Esophagus squamous epithelium (tissue), 5 donors: ENCODE results near the gene SHLD1. TPM values are rescaled to one million over a fixed set of nuclear protein-coding genes. Genes with fewer than 3 reads are reported as not detected.

ENCODE experiments used
- DNase-seq: peaks from one replicate; lab custom pipeline; 2025; lab: John Stamatoyannopoulos, UW
- H3K27ac ChIP-seq, 4 donors: fragments of 200-600 bp; sonication (generic); one replicate each; pipeline ENCODE4 v1.5.1; 2016 to 2019; ENCODE audit warnings: mild to moderate bottlenecking in 1 of 4
- H3K27me3 ChIP-seq, 4 donors: fragments of 200-600 bp; sonication (generic); 1 replicate in 3 of 4; 2 replicates in 1 of 4; pipeline versions ENCODE4 v1.5.1 to v1.6.0; 2017 to 2021; ENCODE audit warnings: antibody characterized with exemption in 1 of 4
- H3K36me3 ChIP-seq, 3 donors: fragments of 200-600 bp; sonication (generic); one replicate each; pipeline ENCODE4 v1.5.1; 2016 to 2019
- H3K4me1 ChIP-seq, 3 donors: fragments of 200-600 bp; sonication (generic); one replicate each; pipeline ENCODE4 v1.5.1; 2017 to 2019
- H3K4me3 ChIP-seq, 4 donors: fragments of 200-600 bp; sonication (generic); 1 replicate in 3 of 4; 2 replicates in 1 of 4; pipeline ENCODE4 v1.5.1; 2016 to 2019; ENCODE audit warnings: mild to moderate bottlenecking in 2 of 4, moderate library complexity in 1 of 4
- H3K9me3 ChIP-seq, 3 donors: fragments of 200-600 bp; sonication (generic); one replicate each; pipeline ENCODE4 v1.5.1; 2016 to 2019
- POLR2A ChIP-seq, 4 donors: fragments of 450-650 bp; IDR thresholded peaks; one replicate each; pipeline ENCODE4 v1.6.1; 2017; ENCODE audit warnings: antibody characterized with exemption in 4 of 4, mild to moderate bottlenecking in 4 of 4, moderate library complexity in 3 of 4
- WGBS, 2 donors: methylation state at CpG; one replicate each; pipeline ENCODE4 v1.1.5; 2018; 5-methylcytosine and 5-hydroxymethylcytosine counted together
- intact Hi-C: fragments of 100-400 bp; cut with DNase I; formaldehyde crosslinking; loops from one replicate; pipeline ENCODE4 v1.15.0; 2022
- total RNA-seq, 4 donors: library from RNA; depleted of rRNA; stranded (reverse); fragments of >200 nt; gene quantifications; one replicate each; pipeline ENCODE4 v1.1.0, GENCODE V29; 2016
- TF ChIP-seq, protein P1 (sequence below), 6 experiments: fragments of 450-650 bp in 4 of 6; fragments of 200-600 bp in 2 of 6; sonication (generic) in 2 of 6; IDR thresholded peaks; one replicate each; pipeline ENCODE4 v1.5.1; 2016 to 2019; ENCODE audit warnings: antibody characterized with exemption in 6 of 6, mild to moderate bottlenecking in 4 of 6, moderate library complexity in 4 of 6
- donor health status: DM: yes; HTN: yes; CAD: no.

SHLD1 gene
- total RNA-seq, 4 donors from 2014 or later: 1.2 to 3.6 (median 2.0) TPM

DNA sequence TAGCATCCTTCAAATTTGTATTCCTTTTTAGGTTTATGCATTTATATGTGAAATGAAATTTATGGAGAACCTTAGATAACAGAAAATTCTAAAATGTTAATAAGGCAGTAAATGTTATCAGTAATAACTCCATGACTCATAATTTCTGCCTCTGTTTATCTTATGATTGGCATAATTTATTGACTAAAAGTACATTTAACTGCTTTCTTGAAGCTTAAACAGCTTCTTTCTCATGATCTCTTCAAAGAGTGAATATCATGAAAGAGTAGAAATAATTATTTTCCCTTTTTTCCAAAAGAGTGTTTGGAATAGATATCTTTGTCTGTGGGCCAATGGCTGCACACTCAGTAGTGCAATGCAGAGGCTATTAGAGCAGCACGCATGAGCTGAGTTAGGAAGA lies 91.3 kb downstream of the SHLD1 start:
- Histone ChIP-seq H3K27me3 (no peaks in the 10 kb centered on the region), H3K27ac (no peak overlapping the region), H3K4me1 (peaks cover 0 to 22% (median 1%) of the 10 kb centered on the region in 3 donors), H3K36me3 (no peaks in the 10 kb centered on the region), H3K4me3 (no peak overlapping the region), H3K9me3 (no peaks in the 10 kb centered on the region)
- intact Hi-C loops: no loop called here
- TF ChIP-seq, protein P1, sequence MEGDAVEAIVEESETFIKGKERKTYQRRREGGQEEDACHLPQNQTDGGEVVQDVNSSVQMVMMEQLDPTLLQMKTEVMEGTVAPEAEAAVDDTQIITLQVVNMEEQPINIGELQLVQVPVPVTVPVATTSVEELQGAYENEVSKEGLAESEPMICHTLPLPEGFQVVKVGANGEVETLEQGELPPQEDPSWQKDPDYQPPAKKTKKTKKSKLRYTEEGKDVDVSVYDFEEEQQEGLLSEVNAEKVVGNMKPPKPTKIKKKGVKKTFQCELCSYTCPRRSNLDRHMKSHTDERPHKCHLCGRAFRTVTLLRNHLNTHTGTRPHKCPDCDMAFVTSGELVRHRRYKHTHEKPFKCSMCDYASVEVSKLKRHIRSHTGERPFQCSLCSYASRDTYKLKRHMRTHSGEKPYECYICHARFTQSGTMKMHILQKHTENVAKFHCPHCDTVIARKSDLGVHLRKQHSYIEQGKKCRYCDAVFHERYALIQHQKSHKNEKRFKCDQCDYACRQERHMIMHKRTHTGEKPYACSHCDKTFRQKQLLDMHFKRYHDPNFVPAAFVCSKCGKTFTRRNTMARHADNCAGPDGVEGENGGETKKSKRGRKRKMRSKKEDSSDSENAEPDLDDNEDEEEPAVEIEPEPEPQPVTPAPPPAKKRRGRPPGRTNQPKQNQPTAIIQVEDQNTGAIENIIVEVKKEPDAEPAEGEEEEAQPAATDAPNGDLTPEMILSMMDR (IDR thresholded peaks at IDR 0.05): no peak
- no peak for TF ChIP-seq POLR2A (IDR thresholded peaks at IDR 0.05)
- no peak for DNase-seq
- 100% methylated on average over 1 of the region's 1 CpG for WGBS, 2 donors

DNA sequence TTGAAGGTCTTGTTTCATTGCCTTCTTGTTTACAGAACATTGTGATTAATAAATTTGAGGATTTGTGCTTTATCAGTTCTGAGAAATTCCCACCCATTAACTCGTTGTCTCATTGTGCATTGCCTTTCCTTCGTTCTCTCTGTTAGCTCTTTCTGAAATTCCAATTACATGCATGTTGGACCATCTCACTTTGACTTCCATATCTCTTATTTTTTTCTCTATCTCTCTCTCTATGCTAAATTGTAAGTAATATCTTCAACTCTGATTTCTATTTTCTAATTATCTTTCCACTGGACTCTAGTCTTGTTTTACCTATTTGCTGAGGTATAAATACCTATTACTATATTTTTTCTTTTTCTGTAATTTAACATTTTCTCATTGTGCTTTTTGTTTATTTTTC lies 92.3 kb downstream of the SHLD1 start:
- TF ChIP-seq POLR2A (IDR thresholded peaks at IDR 0.05): no peak
- TF ChIP-seq, protein P1 (IDR thresholded peaks at IDR 0.05): no peak
- Histone ChIP-seq H3K36me3 (no peaks in the 10 kb centered on the region), H3K27me3 (no peaks in the 10 kb centered on the region), H3K4me1 (peaks cover 0 to 23% (median 4%) of the 10 kb centered on the region in 3 donors), H3K9me3 (no peaks in the 10 kb centered on the region), H3K4me3 (no peak overlapping the region), H3K27ac (no peak overlapping the region)
- no peak for DNase-seq
- WGBS, 2 donors: 84 to 88% methylated on average over 2 of the region's 2 CpGs
- intact Hi-C loops: no loop called here

DNA sequence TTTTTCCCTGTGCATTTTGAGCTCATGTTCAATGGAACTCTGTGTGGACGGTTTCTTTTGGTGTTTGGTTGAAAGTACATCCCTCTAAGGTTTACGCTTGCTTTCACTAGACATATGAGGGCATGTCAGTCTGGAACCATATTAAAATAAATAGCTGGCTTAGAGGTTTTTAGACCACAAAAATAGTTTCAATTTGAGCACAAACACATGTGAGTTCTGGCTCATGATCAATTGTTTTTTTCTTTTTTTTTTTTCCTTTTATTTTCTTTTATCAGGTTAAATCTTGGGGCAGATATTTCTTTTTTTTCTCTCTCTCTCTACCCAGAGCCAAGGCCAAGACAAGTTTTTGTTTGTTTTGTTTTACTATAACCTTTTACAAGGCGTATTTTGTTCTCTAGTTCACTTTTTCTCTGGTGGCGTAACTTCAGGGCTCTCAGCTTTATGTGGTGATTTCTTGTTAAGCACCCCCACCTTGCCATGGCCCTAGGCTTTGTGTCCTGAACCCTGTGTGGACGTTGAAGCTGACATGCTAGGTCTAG lies 92.9 kb downstream of the SHLD1 start:
- no peak for DNase-seq
- intact Hi-C loops: no loop called here
- WGBS, 2 donors: 39 to 51% methylated on average over 5 of the region's 5 CpGs
- H3K27me3 ChIP-seq: no peaks in the 10 kb centered on the region
- H3K27ac ChIP-seq: no peak overlapping the region
- TF ChIP-seq, protein P1 (IDR thresholded peaks at IDR 0.05): no peak
- no peak for TF ChIP-seq POLR2A (IDR thresholded peaks at IDR 0.05)
- no peaks in the 10 kb centered on the region for H3K36me3 ChIP-seq
- H3K9me3 ChIP-seq: no peaks in the 10 kb centered on the region
- no peak overlapping the region for H3K4me3 ChIP-seq
- H3K4me1 ChIP-seq: peaks cover 0 to 23% (median 4%) of the 10 kb centered on the region in 3 donors

DNA sequence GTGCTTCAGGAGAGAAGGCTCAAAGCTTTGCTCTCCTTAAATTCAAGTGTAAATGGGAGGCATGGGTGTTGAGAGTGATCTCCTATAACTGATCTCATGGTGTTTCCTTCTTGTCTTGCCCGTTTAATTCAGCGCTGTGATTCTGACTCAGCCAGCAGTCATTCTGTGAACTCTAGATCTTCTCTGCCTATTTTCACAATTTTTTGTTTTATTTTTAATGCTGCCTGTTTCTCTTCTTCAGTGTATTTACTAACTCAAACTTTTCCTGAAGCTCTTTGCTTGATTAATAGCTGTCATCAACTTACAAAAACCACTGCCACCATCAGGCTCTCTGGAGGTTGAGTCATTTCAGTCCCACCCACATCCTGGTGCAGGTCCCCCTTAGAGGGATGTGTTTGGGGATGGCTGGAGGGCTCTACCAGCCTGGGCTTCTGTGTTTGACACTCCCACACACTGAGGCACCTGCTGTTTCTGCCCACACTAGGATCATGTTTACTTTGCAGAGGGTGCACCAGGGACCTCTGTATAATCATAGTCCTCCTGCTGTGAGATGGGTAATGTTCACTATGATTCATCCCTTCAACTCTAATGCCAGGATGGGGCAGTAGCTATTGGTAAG lies 94.0 kb downstream of the SHLD1 start:
- H3K36me3 ChIP-seq: no peaks in the 10 kb centered on the region
- H3K4me1 ChIP-seq: peaks cover 0 to 31% (median 4%) of the 10 kb centered on the region in 3 donors
- no peaks in the 10 kb centered on the region for H3K9me3 ChIP-seq
- DNase-seq: no peak
- H3K4me3 ChIP-seq: no peak overlapping the region
- intact Hi-C loops: no loop called here
- H3K27me3 ChIP-seq: no peaks in the 10 kb centered on the region
- 32 to 34% methylated on average over 2 of the region's 2 CpGs for WGBS, 2 donors
- TF ChIP-seq, protein P1 (IDR thresholded peaks at IDR 0.05): no peak
- no peak overlapping the region for H3K27ac ChIP-seq
